ENCODE data around the gene DUOX2.

Gene DUOX2

DNA sequence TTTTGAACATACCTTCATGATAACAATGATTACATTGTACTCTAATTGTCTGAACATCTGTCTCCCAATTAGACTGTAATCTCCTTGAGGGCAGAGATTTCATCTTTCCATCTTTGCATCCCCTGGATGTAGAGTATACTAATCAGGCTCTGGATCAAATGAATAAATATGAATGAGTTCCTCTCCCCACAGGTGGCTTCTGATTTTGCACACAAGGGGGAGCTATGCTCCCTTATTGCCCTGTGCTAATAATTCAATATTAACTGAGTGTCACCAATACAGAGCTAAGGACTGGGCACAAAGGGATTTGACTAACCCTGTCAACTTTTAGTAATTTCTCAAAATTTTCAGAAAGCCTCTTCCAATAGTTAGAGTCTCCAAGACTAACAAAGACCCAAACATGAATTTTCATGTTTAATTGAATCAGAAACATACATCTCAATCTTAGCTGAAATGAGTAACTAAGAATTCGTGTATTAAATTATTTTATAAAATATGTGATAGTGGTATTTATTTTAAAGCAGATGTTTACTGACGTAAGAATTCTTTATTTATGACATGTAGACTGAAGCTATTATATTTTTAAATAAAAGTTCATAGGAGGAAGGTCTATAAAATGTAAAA, 12.7 kb upstream of the DUOX2 start:
- Histone ChIP-seq H3K36me3 (ENCODE audit: control insufficient read depth, insufficient read depth, low read length) (no peaks in the 10 kb centered on the region), H3K9ac (ENCODE audit: low read depth, low read length) (no peak overlapping the region), H3K27me3 (ENCODE audit: control insufficient read depth, insufficient read depth, low read length) (peaks cover 93% of the 10 kb centered on the region), H3K4me1 (ENCODE audit: control insufficient read depth, insufficient read depth, low read length) (no peaks in the 10 kb centered on the region), H3K9me3 (ENCODE audit: control insufficient read depth, insufficient read depth, low read length) (no peaks in the 10 kb centered on the region), H3K4me3 (ENCODE audit: low read depth, low read length) (no peak overlapping the region)

DNA sequence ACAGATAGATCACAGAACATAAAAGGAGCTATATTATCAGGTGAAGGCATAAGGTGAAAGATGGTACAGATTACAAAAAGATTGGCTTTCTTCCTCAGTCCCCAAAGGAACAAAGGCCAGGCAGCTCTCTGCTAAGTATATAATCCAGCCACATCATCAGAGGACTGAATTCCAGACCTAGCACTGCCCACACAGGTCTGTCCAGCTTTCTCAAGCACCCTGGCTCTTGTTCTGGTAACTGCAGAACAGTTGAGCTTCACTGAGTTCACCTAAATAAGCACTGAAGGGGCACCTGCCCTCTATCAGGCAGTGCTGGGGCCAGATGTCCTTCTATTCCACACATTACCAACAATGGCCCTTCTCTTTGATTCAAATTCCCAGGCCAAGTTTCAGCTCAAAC, 9.4 kb upstream of the DUOX2 start:
- no peak overlapping the region for H3K9ac ChIP-seq (ENCODE audit: low read depth, low read length)
- H3K36me3 ChIP-seq (ENCODE audit: control insufficient read depth, insufficient read depth, low read length) = no peaks in the 10 kb centered on the region
- H3K9me3 ChIP-seq (ENCODE audit: control insufficient read depth, insufficient read depth, low read length) = no peaks in the 10 kb centered on the region
- peaks cover 92% of the 10 kb centered on the region for H3K27me3 ChIP-seq (ENCODE audit: control insufficient read depth, insufficient read depth, low read length)
- H3K4me1 ChIP-seq (ENCODE audit: control insufficient read depth, insufficient read depth, low read length) = no peaks in the 10 kb centered on the region
- H3K4me3 ChIP-seq (ENCODE audit: low read depth, low read length) = no peak overlapping the region

DNA sequence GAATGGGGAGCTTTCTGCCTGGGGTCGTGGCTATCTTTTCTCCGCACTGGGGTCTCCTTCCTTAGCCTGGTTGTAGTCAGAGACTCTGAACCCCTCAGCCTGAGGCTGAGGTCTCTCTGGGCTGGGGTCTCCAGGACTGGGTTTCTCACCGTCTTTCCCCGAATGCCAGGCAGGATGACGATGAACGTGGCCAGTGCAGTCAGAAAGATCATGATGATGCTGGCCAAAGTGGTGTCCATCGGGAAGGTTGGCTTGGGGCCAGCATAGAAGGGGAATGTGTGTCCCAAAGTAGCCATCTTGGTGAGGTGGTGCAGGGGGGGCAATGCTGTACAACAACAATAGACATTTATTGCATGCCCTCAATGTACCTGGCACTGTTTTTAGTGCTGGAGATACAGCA, 8.7 kb upstream of the DUOX2 start:
- Histone ChIP-seq H3K4me3 (ENCODE audit: low read depth, low read length) (no peak overlapping the region), H3K4me1 (ENCODE audit: control insufficient read depth, insufficient read depth, low read length) (no peaks in the 10 kb centered on the region), H3K9ac (ENCODE audit: low read depth, low read length) (no peak overlapping the region), H3K9me3 (ENCODE audit: control insufficient read depth, insufficient read depth, low read length) (no peaks in the 10 kb centered on the region), H3K27me3 (ENCODE audit: control insufficient read depth, insufficient read depth, low read length) (peaks cover 92% of the 10 kb centered on the region), H3K36me3 (ENCODE audit: control insufficient read depth, insufficient read depth, low read length) (no peaks in the 10 kb centered on the region)

DNA sequence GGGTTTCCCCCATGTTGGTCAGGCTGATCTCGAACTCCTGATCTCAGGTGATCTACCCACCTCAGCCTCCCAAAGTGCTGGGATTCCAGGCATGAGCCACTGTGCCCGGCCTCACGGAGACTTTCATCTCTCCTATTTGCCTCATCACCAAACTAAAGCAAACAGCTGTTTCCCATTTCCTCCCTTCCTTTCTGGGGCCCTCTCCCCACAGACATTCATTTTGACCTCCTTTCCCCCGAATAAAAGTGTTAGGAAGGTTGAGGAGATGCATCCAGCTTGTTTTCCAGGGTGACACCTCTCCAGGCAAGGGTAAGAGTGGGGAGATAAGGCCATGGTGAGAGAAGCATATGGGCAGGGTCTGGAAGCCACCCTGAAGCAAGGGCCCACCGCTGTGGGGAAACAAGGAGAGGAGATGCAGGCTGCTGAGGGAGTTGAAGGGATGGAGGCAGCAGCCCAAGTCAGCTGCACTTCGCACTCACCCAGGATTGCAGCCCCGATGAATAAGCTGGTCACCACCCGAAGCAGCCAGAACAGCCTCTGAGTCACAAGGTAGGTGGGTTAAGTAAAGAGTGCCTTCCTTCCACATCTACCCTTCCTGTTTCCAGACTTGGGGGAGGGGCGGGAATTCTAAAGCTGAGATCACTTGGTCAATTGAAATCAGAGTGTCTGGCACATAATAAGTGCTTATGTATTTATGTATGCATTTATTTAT, 7.9 kb upstream of the DUOX2 start:
- Histone ChIP-seq H3K9me3 (ENCODE audit: control insufficient read depth, insufficient read depth, low read length) (no peaks in the 10 kb centered on the region), H3K4me1 (ENCODE audit: control insufficient read depth, insufficient read depth, low read length) (no peaks in the 10 kb centered on the region), H3K4me3 (ENCODE audit: low read depth, low read length) (no peak overlapping the region), H3K9ac (ENCODE audit: low read depth, low read length) (no peak overlapping the region), H3K27me3 (ENCODE audit: control insufficient read depth, insufficient read depth, low read length) (peaks cover 92% of the 10 kb centered on the region), H3K36me3 (ENCODE audit: control insufficient read depth, insufficient read depth, low read length) (no peaks in the 10 kb centered on the region)

DNA sequence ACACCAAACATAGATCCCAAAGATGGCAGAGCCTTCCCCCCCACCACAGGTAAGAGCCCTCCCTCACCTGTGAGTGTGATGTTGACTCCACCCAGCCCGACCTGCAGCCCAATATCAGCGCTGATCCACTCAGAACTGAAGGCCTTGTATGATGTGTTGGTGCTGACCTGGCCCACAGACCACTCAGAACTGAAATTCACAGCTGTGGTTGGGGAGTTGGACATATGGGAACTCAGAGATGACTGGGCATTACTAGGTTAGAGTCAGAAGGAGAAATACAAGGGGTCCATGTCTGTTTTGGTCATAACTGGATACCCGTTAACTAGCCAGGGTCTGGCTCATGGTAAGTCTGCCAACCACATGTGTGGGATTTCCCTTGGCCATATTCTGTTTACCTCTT, 7.0 kb upstream of the DUOX2 start:
- H3K27me3 ChIP-seq (ENCODE audit: control insufficient read depth, insufficient read depth, low read length) = peaks cover 92% of the 10 kb centered on the region

DNA sequence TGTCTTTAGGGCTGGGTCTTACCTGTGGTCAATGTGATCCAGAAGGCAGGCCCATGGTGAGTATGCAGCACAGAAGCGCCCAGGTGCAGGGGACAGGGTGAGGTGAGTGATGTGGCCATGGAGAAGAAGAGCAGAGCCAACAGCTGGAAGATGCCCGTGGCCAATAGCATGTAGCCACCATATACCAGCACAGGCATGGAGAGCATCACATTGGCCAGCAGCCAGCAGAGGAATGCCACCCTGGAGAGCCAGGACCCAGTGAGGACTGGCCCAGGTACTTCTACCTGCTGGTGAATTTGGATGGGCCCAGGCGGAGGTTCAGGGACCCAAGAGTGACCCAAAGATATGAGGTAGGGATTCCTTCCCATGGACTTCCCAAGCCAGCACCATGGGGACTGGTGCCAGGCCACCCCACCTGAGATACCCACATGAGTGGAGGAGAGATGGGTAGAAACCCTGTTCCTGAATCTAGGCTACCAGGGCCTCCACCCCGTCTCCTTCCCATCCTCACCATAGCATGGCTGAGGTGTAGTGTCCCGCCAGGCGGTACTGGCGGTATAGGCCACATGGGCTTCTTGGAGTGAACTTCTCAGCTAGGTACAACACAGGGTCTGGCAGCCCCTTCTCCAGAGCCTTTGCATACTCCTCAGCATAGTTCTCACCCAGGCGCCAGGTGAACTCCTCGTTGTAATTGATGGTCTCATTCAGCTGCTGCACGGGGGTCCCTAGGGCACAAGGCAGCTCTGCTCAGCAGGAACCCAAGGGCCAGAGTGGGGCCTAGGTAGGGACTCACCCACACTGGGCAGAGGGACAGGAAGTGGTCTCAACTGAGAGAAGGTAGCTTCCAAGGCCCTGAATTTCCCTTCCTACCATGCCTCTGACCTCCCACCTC, 6.4 kb upstream of the DUOX2 start:
- peaks cover 92% of the 10 kb centered on the region for H3K27me3 ChIP-seq (ENCODE audit: control insufficient read depth, insufficient read depth, low read length)

More for the DNA sequence above, 7.0 kb upstream of the DUOX2 start:
- no peaks in the 10 kb centered on the region for H3K36me3 ChIP-seq (ENCODE audit: control insufficient read depth, insufficient read depth, low read length)
- no peak overlapping the region for H3K4me3 ChIP-seq (ENCODE audit: low read depth, low read length)
- H3K4me1 ChIP-seq (ENCODE audit: control insufficient read depth, insufficient read depth, low read length) = no peaks in the 10 kb centered on the region
- no peak overlapping the region for H3K9ac ChIP-seq (ENCODE audit: low read depth, low read length)
- no peaks in the 10 kb centered on the region for H3K9me3 ChIP-seq (ENCODE audit: control insufficient read depth, insufficient read depth, low read length)

DNA sequence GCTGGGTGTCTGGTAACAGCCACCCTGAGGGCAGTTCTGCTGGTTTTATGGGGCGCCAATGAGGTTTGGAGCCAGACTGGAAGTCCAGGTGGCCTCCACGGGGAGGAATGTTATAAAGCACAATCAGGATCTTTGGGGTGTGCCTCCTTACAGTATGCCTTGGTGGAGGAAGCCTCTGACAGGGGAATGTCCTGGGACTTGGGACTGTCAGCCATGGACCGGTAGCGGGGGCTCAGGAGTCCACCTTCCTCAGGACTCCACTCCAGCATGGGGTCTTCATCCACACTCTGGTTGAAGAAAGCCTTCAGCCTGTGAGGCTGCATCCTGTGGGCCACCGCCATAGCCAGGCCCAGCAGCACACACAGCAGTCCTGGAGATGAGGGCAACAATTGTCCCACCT, 5.0 kb upstream of the DUOX2 start:
- no peaks in the 10 kb centered on the region for H3K9me3 ChIP-seq (ENCODE audit: control insufficient read depth, insufficient read depth, low read length)
- no peak overlapping the region for H3K9ac ChIP-seq (ENCODE audit: low read depth, low read length)
- no peak overlapping the region for H3K4me3 ChIP-seq (ENCODE audit: low read depth, low read length)
- peaks cover 92% of the 10 kb centered on the region for H3K27me3 ChIP-seq (ENCODE audit: control insufficient read depth, insufficient read depth, low read length)
- H3K36me3 ChIP-seq (ENCODE audit: control insufficient read depth, insufficient read depth, low read length) = no peaks in the 10 kb centered on the region
- H3K4me1 ChIP-seq (ENCODE audit: control insufficient read depth, insufficient read depth, low read length) = no peaks in the 10 kb centered on the region

More for the DNA sequence above, 6.4 kb upstream of the DUOX2 start:
- H3K4me3 ChIP-seq (ENCODE audit: low read depth, low read length) = no peak overlapping the region
- H3K9ac ChIP-seq (ENCODE audit: low read depth, low read length) = no peak overlapping the region
- H3K36me3 ChIP-seq (ENCODE audit: control insufficient read depth, insufficient read depth, low read length) = no peaks in the 10 kb centered on the region
- H3K9me3 ChIP-seq (ENCODE audit: control insufficient read depth, insufficient read depth, low read length) = no peaks in the 10 kb centered on the region
- no peaks in the 10 kb centered on the region for H3K4me1 ChIP-seq (ENCODE audit: control insufficient read depth, insufficient read depth, low read length)

DNA sequence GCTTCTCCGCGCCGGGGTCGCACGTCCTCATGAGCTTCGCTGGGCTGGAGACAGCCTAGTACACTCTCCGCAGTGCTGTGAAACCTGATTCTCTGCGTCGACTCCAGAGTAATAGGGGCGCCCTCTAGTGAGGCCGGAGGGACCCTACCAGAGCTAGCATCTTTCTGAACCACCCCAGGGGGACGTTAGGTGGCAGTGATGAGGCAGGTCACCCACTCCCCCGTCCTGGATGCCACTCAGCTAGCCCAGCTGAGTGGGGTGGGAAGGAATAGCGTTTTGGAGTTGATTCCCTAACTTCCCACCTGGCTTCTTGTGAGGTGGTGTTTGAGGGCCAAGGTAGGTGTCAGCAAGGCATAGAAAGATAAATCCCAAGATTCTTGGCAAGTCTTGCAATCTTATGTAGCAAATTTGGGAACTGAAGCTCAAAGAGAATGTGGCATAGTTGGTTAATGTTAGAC, 4.2 kb upstream of the DUOX2 start:
- peak overlapping the region; percentile 48 for H3K4me3 ChIP-seq (ENCODE audit: low read depth, low read length)

DNA sequence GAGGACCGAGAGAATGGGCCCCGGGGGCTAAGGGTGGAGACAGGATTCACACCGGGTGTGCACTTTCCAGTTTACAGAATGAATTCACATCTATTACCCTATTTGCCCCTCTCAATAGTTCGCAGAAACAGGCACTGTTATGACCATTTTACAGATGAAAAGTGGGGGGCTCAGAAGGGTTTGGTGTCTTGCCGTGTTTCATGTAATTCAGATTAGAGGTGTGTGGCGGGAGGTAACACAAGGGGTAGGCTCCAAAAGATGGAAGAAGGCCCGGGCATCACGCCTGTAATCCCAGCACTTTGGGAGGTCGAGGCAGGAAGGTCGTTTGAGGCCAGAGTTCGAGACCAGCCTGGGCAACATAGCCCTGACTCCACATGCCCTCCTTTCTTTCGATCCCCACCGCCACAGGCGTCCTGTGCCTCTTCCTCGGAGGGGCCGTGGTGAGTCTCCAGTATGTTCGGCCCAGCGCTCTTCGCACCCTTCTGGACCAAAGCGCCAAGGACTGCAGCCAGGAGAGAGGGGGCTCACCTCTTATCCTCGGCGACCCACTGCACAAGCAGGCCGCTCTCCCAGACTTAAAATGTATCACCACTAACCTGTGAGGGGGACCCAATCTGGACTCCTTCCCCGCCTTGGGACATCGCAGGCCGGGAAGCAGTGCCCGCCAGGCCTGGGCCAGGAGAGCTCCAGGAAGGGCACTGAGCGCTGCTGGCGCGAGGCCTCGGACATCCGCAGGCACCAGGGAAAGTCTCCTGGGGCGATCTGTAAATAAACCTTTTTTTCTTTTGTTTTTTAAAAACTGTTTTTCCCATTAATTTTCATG, 3.5 kb upstream of the DUOX2 start:
- H3K27me3 ChIP-seq (ENCODE audit: control insufficient read depth, insufficient read depth, low read length) = peaks cover 92% of the 10 kb centered on the region
- no peaks in the 10 kb centered on the region for H3K4me1 ChIP-seq (ENCODE audit: control insufficient read depth, insufficient read depth, low read length)
- no peak overlapping the region for H3K9ac ChIP-seq (ENCODE audit: low read depth, low read length)
- peak overlapping the region; percentile 48 for H3K4me3 ChIP-seq (ENCODE audit: low read depth, low read length)
- no peaks in the 10 kb centered on the region for H3K36me3 ChIP-seq (ENCODE audit: control insufficient read depth, insufficient read depth, low read length)
- no peaks in the 10 kb centered on the region for H3K9me3 ChIP-seq (ENCODE audit: control insufficient read depth, insufficient read depth, low read length)

More for the DNA sequence above, 4.2 kb upstream of the DUOX2 start:
- Histone ChIP-seq H3K27me3 (ENCODE audit: control insufficient read depth, insufficient read depth, low read length) (peaks cover 92% of the 10 kb centered on the region), H3K36me3 (ENCODE audit: control insufficient read depth, insufficient read depth, low read length) (no peaks in the 10 kb centered on the region), H3K9me3 (ENCODE audit: control insufficient read depth, insufficient read depth, low read length) (no peaks in the 10 kb centered on the region), H3K4me1 (ENCODE audit: control insufficient read depth, insufficient read depth, low read length) (no peaks in the 10 kb centered on the region), H3K9ac (ENCODE audit: low read depth, low read length) (no peak overlapping the region)

DNA sequence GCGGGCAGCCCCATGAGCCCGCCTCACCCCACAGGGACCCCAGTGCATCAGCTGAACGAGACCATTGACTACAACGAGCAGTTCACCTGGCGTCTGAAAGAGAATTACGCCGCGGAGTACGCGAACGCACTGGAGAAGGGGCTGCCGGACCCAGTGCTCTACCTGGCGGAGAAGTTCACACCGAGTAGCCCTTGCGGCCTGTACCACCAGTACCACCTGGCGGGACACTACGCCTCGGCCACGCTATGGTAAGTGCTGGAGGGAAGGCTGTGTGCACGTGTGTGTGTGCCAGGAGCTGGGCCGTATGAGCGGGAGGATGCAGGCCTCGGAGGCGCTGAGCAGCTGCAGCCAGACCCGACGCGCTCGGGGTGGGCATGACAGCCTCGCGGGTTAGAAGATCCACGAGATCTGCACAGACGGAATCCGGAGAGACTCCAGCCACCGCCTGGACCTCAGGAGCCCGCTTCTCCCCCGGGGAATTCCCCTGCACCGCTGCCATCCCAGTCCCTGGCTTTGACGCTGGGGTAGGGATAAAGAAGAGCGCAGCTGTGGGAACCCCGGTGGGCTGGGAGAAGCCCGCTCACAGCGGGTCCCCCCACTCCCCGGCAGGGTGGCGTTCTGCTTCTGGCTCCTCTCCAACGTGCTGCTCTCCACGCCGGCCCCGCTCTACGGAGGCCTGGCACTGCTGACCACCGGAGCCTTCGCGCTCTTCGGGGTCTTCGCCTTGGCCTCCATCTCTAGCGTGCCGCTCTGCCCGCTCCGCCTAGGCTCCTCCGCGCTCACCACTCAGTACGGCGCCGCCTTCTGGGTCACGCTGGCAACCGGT, 2.7 kb upstream of the DUOX2 start:
- H3K36me3 ChIP-seq (ENCODE audit: control insufficient read depth, insufficient read depth, low read length) = no peaks in the 10 kb centered on the region
- H3K27me3 ChIP-seq (ENCODE audit: control insufficient read depth, insufficient read depth, low read length) = peaks cover 97% of the 10 kb centered on the region
- H3K4me1 ChIP-seq (ENCODE audit: control insufficient read depth, insufficient read depth, low read length) = no peaks in the 10 kb centered on the region
- H3K9me3 ChIP-seq (ENCODE audit: control insufficient read depth, insufficient read depth, low read length) = no peaks in the 10 kb centered on the region
- H3K4me3 ChIP-seq (ENCODE audit: low read depth, low read length) = peak overlapping the region; percentile 48
- no peak overlapping the region for H3K9ac ChIP-seq (ENCODE audit: low read depth, low read length)

All from iPS-15b (cell line).